ENCODE data around the gene SERPINE1. TPM values are rescaled to one million over a fixed set of nuclear protein-coding genes. Genes with fewer than 3 reads are reported as not detected.

SERPINE1 gene
- total and polyA plus RNA-seq, 2 of the 8 experiments (the other 6 are each of a cell fraction or from before 2014, with no cell fraction given), result 3.7 to 5.6 TPM

- no peak for TF ChIP-seq RNF2 (IDR thresholded peaks at IDR 0.05; ENCODE audit: borderline replicate concordance, low read depth, low read length, missing control alignments, poor library complexity, severe bottlenecking)
- TF ChIP-seq SIN3A (conservative IDR thresholded peaks at IDR 0.05 in 1 of 2, IDR thresholded peaks at IDR 0.05 in 1 of 2; ENCODE audit: low read depth in 1 of 2, low read length in 2 of 2), result peak; percentile 94 to 98
Measured at GRCh38 chr7:101164071-101164840, 37.4 kb downstream of the SERPINE1 start (continued).

All from H1 (cell line).